Occipital lobe (tissue), 2 donors: Measurements from ENCODE around the gene FASN. TPM values are rescaled to one million over a fixed set of nuclear protein-coding genes. Genes with fewer than 3 reads are reported as not detected.

Experiments
- DNase-seq: peaks from one replicate; lab custom pipeline; 2025; lab: John Stamatoyannopoulos, UW
- total RNA-seq: library from RNA; depleted of rRNA; stranded (reverse); fragments of >200 nt; gene quantifications from one replicate; pipeline ENCODE4 v1.2.3, GENCODE V29; 2014

Gene FASN
- total RNA-seq, 1 donor from 2014 or later = 84.1 TPM

DNA sequence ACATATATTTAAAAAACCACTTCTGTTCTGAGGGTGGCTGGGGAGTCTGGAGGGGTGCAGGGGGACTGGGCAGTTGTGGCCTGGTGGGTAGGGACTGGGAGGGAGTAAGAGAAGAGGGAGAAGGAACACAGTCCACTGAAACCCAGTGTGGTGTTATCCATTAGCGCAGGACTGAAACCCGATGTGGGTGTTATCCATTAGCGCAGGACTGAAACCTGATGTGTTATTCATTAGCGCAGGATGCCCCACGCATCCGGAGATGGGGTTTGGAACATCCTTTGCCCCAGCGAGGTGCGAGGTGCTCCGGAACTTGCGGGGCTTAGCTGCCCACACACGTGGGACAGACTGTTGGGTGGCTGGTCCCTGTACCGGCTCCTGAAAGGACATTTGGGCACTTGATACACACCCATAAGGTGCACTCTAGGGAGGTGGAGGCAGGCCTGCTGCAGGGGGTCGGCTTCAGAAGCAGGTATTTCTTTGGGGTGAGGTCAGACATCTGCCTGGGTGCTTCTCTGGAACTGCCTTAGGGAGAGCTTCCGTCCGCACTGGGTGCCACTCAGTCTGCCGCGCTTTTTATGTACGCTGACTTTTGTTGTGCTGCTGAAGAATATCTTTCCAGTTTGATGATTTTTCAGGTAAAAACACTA is 20.3 kb upstream of the FASN start:
- DNase-seq = no peak

DNA sequence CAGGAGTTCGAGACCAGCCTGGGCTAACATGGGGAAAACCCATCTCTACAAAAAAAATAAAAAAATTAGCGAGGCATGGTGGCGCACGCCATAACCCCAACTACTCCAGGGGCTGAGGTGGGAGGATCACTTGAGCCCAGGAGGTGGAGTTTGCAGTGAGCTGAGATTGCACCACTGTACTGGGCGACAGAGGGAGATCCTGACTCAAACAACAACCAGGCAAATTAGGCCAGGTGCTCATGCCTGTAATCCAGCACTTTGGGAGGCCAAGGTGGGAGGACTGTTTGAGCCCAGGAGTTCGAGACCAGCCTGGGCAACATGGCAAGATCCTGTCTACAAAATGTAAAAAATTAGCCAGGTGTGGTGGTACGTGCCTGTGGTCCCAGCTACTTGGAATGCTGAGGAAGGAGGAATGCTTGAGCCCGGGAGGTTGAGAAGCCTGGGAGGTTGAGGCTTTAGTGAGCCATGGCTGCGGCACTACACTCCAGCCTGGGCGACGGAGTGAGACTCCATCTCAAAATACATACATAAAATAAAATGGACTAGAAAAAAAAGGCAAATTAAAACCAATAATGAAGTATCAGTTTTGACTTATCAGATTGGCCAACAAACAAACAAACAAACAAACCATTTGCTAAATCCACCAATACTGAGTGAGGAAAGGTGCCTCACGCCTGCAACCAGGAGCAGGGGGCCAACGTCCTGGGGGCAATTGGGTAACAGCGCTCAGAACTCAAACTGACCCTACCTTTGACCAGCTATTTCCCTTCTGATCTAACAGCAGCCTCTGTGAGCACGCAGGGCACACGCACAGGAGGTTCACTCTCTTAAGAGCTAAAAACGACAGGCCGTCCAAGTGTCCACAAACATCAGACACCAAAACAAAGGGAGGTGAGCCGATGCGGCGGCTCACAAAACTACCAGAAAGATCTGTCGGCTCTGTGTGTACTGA is 19.4 kb upstream of the FASN start:
- no peak for DNase-seq

- DNase-seq = no peak
Measured at GRCh38 chr17:82116246-82116645, 18.2 kb upstream of the FASN start.

- no peak for DNase-seq
Measured at GRCh38 chr17:82114872-82115271, 16.8 kb upstream of the FASN start.

DNA sequence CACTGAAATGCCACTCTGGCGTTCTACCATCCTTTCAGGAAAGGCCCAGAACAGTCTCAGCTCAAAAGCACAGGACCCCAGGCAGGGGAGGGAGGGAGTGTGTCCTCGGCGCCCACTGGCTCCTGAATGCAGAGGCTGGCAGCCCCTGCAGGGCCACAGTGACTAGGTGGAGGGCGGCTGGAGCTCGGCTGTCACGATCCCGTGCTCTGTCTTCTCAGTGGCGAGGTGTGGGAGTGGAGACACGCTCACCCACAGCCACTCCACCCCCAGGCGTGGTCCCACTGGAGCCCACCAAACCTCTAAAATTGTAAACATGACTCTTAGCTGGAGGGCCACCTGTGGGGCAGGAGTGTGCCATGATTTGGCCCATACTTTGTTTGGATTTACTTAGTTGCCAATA is 16.4 kb upstream of the FASN start:
- DNase-seq = no peak

- DNase-seq = no peak
Measured at GRCh38 chr17:82113941-82114340, 15.9 kb upstream of the FASN start.

DNA sequence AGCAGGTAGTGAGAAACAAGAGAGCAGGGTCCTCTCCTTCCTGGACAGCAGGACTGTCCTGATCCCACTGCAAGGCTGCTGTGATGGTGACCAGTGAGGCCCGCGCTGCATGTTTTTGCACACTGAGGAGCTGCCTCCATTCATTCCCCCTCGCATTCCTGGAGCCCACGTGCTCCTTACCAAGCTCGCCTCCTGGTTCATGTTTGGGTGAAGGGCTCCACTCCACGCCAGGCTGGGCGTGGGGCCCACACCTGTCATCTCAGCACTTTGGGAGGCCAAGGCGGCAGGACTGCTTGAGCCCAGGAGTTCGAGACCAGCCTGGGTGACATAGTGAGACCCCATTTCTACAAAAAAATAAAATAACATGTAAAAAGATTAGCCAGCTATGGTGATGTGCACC is 15.4 kb upstream of the FASN start:
- no peak for DNase-seq

- no peak for DNase-seq
Measured at GRCh38 chr17:82112914-82113311, 14.9 kb upstream of the FASN start.

GRCh38 chr17:82112181-82112913 is 14.3 kb upstream of the FASN start:
- DNase-seq = no peak

- DNase-seq = no peak
Measured at GRCh38 chr17:82110298-82110697, 12.3 kb upstream of the FASN start.

GRCh38 chr17:82108961-82109475 is 11.0 kb upstream of the FASN start:
- DNase-seq = no peak

- DNase-seq = no peak
Measured at GRCh38 chr17:82108496-82108945, 10.5 kb upstream of the FASN start.

GRCh38 chr17:82108038-82108437 is 10.0 kb upstream of the FASN start:
- no peak for DNase-seq

GRCh38 chr17:82107341-82107860 is 9.4 kb upstream of the FASN start:
- DNase-seq = no peak

GRCh38 chr17:82106688-82107305 is 8.8 kb upstream of the FASN start:
- no peak for DNase-seq

- no peak for DNase-seq
Measured at GRCh38 chr17:82105882-82106687, 8.0 kb upstream of the FASN start.

GRCh38 chr17:82105417-82105881 is 7.4 kb upstream of the FASN start:
- DNase-seq = no peak

- DNase-seq = no peak
Measured at GRCh38 chr17:82104797-82105416, 6.9 kb upstream of the FASN start.

- DNase-seq = no peak
Measured at GRCh38 chr17:82103553-82104451, 5.8 kb upstream of the FASN start.
